ENCODE results near the gene PSME3IP1.

PSME3IP1 gene

GRCh38 chr16:57166951-57167350, 18.9 kb downstream of the PSME3IP1 start:
- DNase-seq: no peak

DNA sequence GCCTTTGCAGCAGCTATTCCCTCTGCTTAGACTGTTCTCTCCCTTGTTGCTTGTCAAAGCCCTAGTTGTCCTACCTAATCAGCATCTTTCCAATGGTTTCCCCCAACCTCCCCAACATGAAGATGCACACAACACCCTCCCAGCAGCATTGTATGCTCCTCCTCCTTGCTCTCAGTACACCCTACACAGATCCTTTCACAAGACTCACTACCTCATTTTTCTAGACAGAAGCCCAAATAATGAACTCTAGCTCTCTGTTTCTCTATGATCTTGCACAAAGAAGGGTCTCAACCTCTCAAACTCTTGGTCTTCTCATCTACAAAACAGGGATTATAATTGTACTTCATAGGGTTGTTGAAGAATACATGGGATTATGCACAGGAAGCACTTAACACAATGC, 19.4 kb downstream of the PSME3IP1 start:
- no peak for DNase-seq

DNA sequence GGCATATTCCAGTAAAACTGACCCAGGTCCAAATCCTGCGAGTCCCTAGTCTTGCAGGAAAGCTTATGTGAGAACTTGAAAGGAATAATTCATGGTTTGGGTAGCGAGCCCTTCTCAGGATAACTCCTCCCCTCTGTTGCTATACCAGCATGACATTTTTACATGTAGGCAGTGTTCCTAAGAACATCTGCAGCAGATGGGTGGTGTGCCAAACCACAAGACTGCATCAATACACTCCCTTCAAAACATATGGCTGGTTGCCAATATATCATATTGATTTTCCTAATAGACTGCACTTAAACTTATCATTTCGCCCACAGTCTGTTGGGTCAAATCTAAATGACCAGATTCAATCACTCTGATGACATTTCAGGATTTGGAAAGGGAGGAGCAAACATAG, 19.9 kb downstream of the PSME3IP1 start:
- DNase-seq: no peak

DNA sequence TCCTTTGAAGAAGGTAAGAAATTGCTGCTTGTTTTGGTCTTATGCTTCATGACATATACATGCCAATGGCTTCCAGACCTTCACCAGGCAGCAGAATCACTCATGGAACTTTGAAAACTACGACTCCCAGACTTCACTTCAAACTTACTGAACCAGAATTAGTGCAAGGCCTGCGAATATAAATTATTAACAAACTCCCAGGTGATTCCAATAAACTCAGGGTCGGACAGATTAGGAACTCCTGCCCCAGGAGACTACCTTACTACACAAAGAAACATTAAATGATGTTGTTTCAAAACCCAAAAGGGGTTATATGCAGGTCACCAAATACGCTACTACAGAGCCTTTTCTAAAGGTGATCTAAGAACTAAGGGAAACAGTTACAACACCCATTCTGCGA, 20.4 kb downstream of the PSME3IP1 start:
- no peak for DNase-seq

DNA sequence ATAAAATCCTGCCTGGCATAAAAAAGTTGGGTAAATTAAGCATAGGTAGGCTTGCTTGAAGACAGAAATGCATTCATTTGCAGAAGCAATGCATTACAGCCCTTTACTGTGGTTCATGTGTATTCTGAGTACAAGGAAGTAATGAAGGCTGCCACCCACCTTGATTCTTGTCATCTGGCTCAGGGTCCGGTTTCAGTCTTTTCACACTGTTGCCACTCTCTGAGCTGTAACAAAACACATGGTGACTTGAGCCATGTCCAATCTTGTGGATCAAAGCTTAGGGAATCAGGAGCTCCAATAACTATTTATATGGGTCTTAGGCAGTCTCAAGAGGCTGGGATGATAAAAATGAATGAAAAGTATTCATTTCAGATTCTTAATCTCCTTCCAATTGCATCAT, 22.0 kb downstream of the PSME3IP1 start:
- no peak for DNase-seq

GRCh38 chr16:57159447-57159846, 26.4 kb downstream of the PSME3IP1 start:
- no peak for DNase-seq

- no peak for DNase-seq
These were observed 28.3 kb downstream of the PSME3IP1 start for GRCh38 chr16:57157533-57157932.

GRCh38 chr16:57156351-57156703, 29.5 kb downstream of the PSME3IP1 start:
- DNase-seq: no peak

GRCh38 chr16:57155702-57156350, 30.0 kb downstream of the PSME3IP1 start:
- DNase-seq: no peak

DNA sequence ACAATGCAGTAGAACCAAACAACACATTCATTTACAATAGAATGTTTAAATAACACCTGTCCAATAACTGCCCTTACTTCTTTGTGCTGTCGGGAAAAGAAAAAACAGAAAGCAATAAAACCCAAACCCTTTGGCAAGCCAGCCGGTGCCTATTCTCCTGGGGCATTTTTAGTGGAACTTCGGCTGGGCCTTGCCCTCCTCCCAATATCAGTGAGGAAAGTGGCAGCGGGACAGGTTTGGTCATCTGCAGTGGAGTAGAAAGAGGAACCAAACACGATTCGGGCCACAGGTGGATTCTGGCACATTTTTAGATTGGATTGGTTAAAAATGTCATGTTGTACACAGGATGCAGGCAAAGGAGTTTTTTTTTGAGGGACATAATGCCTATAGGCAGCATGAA, 32.0 kb downstream of the PSME3IP1 start:
- no peak for DNase-seq

DNA sequence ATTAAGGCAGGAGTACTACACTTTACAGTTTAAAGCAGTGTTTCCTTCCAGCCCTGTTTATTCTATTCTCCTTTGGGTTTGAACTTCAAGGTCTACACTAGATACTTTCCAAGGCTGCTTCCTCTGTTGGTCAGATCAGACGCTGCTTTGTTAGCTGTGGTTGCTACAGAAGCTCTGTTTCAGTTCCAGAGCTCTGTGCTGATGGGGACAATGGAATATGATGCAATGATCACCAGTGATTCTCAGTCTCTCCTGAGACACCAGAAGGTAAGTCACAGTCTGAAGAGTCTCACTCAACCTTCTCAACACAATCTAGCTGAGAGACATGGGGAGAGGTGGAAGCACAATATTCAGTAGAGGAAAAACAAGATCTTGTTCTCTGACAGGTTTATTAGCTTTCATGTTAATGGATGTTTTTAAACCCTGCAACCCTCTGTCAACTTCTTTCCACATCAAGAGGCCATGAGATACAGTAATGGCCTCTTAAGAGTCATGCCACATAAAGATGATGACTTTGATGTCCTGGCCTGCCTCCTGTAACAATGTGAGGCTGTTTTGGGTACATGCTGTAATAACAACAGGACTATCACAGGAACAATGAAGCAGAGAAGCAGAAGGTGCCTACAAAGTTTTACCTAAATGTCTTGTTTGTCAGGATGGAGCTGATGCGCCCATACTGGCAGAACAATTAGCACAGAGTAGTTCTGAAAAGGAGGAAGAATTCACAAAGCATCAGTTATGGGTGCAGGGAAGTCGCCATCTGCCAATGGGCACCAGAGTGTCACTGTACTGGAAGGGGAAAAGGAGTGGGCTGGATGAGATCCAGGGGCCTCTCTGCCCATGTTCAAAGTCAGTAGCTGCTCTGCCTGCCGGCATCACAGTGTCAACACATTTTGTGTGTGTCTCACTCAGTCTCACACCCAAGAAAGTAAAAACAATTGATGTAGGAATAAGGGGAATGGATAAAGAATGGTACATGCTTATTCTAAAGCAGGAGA, 33.4 kb downstream of the PSME3IP1 start:
- DNase-seq: no peak

DNA sequence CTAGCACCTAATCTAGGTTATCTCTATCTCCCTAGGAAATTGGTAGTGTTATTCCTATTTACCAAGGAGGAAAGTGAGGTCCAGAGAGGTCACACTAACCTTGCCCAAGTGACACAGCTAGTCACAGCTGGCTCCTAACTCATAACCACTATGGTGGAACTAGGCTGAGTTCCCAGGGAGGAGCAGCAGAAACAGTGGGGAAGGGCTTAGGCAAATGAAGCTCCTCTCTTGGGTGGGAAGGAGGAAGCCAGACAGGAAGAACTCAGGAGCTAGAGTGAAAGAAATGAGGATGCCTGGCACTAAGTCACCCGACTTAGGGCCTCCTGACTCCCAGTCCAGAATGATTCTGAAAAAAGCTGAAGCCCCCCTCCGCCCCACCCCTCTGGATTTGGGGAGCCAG, 34.5 kb downstream of the PSME3IP1 start:
- DNase-seq: no peak

- no peak for DNase-seq
These were observed 35.0 kb downstream of the PSME3IP1 start for GRCh38 chr16:57150682-57151330.

GRCh38 chr16:57149391-57149790, 36.4 kb downstream of the PSME3IP1 start:
- DNase-seq: no peak

DNA sequence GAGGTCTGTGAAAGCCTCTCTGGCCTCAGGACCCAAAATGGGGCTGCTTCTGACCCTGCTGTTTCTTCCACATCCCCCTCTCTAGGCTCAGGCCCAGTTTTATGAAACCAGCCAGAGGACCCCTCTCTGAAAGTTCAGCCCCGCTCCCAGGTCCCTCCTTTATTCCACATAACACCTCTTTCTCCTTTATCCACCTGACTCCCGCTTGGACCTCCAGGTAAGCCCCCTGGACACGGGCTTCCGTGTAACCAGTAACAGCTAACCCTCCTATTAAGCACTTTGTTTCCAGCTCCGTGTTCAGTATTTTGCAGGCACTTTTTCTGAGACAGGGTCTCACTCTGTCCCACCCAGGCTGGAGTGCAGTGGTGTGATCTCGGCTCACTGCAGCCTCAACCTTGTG, 37.4 kb downstream of the PSME3IP1 start:
- no peak for DNase-seq

DNA sequence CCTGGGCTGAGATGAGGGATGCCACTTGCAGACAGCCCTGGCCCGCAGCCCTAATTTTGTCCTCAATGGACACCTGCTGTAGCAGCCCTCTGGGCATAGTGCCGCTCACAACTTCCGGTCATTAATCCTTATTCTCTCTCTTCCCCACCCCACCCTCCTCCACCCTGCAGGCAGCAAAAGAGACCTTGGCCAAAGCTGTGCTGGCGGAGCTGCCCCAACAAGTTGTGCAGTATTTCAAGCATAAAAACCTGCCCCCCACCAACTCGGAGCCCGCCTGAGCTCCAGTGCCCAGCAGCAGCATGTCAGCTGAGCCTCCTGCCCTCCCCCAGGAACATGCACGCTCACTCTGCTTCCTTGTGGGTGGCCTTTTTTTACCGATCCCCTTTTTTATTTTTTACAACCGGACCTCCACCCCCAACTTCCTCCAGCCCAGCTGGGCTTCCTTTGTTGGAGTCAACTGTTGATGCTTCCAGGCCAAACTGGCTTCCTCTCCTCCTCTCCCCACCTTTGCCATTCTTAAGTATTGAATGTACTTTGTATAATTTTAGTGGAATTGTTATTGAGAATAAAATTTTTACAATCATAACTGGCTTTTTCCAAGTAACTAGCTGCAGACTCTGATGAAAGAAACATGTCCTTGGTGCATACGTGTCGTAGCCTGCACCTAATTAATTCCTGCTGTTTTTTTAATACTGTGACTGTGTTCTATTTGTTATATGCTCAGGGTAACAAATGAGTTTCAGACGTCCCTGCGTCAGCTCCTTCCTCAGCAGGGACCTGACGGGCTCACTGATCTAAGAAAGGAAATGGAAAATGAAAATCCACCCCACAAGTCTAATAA, 38.2 kb downstream of the PSME3IP1 start:
- no peak for DNase-seq

DNA sequence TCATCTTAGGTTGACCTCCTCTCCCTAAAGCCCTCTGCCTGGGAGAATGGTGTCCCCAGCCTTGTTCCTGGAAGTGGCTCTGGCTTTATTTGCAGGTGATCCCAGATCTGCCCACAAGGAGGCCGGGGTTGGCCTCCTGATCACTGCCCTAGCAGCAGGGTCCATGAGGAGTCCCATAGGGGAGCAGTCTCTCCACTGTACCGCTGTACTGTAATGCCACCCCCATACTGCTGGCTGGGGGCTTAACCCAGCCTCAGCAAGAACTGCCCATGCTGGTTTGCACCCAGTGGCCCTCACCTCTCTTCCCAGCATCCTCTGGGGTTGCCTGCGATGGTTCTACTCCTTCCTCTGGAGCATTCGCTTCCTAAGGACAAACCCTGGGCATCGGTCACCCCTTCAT, 39.1 kb downstream of the PSME3IP1 start:
- no peak for DNase-seq

GRCh38 chr16:57146040-57146647, 39.7 kb downstream of the PSME3IP1 start:
- DNase-seq: no peak

GRCh38 chr16:57145046-57146021, 40.5 kb downstream of the PSME3IP1 start:
- no peak for DNase-seq

- DNase-seq: no peak
These were observed 41.8 kb downstream of the PSME3IP1 start for GRCh38 chr16:57144027-57144426.

All from central memory CD4-positive, alpha-beta T cell (primary cell).